HG03039 (cell line): ENCODE measurements around the gene OSBPL5.

Source experiments
- ATAC-seq: cut with Tn5 transposase; IDR thresholded peaks from one replicate; pipeline ENCODE4 v1.9.1; 2021; ENCODE audit warnings: mild to moderate bottlenecking, moderate library complexity; ENCODE audit not compliant: unreplicated experiment

The OSBPL5 gene

DNA sequence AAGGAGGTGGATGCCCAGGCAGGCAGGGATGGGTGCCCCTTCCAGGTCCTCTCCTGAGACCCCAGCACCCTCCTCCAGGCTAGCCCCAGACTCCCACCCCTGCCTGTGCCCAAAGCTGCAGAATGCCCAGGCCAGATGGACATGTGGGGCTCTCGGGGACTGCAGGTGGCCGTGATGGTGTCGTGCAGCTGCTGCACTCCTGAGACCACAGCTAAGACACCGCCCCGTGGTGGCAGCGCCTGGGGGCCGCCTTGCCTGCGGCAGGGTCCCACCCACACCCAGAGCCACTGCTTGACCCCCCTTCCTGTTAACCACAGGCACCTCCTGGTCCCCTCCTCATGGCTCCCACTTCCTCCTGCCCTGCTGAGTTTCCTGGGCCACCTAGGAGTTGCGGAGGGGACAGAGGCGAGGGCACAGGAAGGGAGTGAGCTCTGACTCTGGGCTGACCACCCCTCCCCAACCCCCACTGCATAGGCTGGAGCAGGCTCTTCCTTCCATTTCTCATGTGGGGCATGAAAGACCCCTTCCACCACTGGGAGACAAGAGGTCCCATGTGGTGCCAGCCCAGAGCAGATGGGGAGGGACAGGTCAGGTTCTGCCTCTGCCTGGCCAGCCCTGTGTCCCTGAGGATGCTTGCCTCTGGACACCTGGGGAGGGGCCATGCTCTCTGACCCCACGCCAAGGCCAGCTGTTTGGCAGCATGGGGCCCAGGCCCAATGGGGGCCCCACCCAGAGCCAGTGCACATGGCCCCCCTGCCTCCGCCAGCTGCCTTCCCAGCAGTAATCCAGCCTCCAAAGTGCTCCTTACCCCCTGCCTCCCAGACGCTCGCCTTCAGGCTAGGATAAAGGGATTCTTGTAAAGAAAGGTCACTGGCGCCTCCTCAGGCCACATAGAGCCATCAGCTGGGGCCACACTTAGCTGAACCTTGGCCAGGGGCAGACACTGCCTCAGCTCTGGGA lies 29.3 kb downstream of the OSBPL5 start:
- no peak for ATAC-seq

DNA sequence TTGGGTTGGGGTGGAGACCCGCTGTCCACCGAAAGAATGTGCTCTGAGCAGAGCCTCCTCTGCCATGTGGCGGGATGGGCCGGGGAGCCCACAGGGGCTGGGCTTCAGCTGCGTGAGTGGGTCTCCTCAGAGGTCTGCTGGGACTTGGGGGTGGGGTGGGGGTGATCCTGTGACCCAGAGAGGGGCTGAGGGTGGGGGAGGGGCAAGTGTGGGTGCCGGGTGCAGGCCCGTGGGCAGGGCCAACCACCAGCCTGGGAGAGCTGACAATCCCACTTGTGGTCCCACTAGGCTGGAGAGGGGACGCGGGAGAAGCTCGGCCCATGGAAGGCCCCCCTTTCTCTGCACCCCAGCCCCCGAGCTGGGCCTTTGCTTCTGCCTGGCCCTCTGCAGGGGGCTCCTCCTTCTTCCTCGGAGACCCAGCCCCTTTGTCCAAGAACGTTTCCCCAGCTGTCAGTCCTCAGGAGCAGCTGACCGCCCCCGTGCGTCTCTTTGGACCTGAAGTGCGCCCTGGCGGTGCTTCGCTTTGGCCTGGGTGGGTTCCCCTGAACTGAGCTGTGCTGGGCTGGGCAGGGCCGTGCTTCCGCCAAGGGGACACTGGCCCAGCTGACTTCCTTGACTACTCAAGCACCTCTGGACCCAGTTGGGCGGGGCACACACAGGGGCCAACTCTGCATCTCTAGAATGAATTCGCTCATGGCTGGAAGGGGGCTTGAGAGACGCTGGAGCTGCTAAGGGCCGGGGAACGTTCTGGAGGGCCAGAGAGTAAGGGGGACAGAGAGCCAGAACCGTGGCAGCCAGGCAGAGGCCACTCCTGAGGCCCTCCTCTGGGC lies 30.2 kb downstream of the OSBPL5 start:
- no peak for ATAC-seq

DNA sequence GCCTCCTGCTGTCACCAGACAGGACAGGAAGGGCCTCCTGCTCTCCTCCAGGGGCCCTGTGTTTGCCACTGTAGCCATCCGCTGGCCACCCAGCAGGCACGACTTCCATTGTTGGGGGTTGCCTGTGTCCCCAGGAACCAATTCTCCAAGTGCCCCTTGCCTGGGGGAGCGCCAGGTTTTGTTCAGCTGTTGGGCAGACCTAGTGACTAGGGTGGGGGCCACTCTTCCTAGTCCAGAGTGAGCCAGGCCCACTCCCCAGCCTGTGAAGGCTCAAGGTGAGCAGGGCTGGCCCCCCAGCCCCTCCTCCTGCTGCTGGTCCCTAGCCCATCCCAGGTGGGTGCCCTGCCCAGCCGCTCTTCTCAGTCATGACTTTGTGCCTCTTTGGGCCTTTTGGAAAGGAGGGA lies 30.9 kb downstream of the OSBPL5 start:
- no peak for ATAC-seq

DNA sequence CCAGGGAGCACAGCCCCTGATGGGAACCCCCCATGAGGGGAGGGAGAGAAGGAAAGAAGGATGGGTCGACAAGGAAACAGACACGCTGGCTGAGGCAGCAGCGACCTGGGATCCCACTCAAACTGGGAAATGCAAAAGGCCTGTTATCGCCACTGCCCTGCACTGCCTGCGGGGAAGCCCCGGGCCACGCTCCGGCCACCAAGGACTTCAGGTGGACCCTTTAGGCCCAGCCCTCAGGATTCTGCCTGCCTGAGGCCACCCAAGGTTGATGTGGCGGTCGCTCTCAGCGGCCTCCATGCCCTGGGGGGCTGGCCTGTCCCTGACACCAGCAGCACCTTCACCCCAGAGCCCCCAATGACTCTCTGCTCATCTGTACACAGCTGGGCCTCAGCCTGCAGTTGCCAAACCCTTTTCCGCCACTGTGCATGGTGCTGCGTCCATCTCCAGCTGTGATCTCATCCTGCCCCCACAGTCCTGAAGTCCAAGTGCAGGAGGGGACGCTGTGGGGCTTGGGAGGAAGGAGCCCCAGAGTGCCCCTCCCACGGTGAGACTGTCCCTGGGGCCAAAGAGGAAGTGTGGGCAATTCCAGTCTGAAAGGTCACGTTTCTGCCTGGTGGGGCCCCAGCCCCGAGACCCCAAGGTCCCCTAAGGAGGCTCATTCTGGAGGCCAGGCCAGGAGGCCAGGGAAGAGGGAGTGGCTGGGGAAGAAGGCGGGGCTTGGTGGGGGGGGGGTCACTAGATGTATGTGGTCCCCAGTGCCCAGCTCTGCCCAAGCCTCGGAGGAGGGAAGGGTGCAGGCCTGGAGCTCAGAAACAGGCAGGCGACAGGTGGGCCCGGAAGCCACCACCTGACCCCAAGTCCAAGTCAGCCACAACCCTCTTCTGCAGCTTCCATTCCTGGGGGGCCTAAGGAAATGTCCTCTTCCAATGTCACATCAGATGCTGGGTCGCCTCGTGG lies 31.6 kb downstream of the OSBPL5 start:
- no peak for ATAC-seq

DNA sequence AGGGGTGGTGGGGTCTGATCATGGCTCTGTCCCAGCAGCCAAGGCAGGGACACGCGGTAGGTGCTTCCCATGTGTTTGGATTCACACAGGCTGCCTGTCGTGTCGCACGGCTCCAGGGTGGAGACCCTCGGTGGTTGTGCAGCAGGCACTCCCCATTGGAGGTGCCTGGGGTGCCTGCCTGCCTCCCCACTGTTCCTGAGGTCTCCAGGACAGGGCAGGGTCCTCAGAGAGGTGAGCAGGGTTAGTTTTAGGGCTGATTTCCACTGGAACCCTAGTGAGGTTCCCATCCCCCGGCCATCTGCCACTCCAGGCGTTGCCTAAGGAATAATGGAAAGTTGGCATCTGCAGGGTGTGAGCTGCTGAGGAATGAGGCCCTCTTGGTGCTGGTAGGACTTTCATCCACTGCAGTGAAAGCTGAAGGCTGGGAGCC lies 32.3 kb downstream of the OSBPL5 start:
- ATAC-seq: no peak

DNA sequence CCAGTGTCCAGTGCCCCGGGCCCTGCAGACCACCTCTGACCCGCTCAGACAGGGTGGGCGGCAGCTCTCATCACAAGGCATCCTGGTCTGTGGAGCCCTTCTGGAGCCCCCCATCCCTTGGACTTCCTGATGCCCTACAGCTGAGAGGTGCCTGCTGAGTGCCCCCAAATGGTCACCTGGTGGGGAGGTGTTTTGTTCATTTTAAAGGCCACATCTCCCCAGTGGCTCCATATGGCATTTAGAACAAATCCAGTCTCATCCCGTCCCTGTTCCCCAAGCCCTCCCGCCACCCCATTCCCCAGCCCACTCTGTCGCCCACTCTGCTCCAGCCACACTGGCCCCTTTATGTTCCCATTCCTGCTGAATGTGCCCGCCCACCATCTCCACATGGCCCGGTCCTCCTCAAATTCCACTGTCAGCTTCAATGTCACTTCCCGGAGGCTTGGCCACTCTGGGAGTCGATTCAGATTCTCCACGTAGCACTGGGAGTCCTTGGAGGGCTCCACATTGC lies 32.8 kb downstream of the OSBPL5 start:
- ATAC-seq: no peak

DNA sequence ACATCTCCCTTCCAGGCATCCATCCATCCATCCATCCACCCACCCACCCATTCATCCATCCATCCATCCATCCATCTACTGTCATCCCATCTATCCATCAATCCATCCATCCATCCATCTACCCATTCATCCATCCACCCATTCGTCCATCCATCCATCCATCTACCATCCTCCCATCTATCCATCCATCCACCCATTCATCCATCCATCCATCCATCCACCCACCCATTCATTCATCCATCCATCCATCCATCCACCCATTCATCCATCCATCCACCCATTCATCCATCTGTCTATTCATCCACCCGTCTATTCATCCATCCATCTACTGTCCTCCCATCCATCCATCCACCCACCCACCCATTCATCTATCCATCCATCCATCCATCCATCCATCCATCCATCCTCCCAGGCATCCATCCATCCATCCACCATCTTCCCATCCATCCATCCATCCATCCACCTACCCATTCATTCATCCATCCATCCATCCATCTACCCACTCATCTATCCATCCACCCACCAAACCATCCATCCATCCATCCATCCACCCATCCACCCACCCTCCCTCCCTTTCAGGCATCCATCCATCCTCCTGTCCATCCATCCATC lies 33.7 kb downstream of the OSBPL5 start:
- ATAC-seq: no peak

DNA sequence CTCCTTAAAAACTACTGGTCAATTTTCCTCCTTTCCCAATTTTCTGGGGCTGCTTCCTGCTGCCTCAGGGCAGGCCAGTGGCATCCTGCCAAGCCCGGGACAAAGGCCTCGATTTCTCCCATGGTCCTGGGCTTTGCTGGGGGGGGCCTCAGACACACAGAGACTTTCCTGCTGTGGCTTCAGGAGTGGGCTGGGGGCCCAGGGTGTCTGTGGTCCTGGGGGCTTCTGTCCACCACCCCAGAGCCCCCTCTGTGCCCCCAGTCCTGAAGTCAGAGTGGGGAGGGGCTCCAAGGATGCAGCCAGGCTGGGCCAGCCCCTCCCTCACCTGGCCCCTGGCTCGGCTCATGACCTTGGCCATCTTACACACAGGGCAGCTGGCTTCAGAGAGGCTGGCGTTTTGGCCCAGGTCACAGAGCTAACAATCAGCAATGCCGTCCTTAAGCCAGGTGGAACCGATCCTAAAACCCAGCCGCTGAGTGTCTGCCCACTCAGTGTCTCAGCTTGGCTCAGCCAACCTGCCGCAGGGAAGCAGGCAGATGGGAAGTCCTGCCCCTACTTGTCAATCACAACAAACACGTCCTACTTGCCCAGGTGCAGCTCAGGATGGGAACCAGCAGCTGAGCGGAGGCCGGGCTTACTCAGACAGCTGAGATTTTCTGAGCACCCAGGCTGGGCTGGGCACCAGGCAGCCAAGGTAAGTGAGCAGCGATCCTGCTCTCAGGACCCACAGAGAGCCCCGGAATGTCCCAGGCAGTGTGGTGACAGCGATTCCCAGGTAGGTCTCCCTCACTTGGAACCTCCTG lies 34.6 kb downstream of the OSBPL5 start:
- no peak for ATAC-seq

DNA sequence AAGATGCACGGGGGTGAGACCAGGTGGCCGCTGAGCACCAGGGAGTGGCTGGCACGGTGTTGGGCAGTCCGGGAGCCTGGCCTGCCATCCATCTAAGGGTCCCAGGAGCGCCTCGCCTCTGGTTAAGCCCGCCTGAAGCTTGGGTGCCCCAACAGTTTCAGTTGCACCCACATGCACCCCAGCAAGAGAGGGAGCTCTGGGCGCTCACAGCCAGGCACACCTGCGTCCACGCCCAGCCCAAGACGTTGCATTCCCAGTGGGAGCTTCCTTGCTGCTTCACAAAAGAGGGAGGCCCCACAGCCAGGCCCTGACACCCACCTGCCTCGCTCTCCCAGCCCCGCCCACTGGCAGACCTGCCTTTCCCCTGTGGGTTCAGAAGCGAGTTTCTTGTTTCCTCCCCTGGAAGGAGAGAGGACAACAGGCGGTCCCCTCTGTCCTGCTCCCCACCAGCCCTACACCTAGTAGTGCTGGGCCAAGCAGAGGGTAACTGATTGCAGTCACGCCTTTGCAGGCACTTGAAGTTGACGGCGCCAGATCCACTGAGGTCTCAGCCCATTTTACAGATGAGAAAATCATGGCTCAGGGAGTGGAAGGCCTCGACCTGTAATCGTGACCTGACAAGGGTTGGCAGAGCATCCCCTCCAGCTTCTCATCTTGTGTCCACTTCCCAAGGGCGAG lies 35.4 kb downstream of the OSBPL5 start:
- ATAC-seq: no peak

DNA sequence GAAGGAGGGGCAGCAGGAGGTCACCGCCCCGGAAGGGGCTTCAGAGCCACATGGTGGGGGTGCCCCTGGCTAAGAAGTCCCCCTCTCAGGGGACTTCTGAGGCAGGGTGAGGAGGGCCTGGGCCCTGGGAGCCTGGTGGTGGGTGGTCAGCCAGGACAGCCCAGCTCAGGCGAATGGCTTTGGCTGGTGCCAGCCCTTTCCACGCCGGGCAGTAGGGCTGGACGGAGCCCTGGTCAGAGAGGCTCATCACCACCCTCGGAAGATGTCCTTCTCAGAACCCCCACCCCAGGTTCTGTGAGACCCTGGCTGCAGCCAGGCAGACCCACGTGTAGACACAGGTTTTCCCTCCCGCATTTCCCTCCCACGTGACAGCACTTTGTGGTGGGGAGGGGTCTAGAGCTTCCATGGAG lies 35.9 kb downstream of the OSBPL5 start:
- ATAC-seq: no peak

DNA sequence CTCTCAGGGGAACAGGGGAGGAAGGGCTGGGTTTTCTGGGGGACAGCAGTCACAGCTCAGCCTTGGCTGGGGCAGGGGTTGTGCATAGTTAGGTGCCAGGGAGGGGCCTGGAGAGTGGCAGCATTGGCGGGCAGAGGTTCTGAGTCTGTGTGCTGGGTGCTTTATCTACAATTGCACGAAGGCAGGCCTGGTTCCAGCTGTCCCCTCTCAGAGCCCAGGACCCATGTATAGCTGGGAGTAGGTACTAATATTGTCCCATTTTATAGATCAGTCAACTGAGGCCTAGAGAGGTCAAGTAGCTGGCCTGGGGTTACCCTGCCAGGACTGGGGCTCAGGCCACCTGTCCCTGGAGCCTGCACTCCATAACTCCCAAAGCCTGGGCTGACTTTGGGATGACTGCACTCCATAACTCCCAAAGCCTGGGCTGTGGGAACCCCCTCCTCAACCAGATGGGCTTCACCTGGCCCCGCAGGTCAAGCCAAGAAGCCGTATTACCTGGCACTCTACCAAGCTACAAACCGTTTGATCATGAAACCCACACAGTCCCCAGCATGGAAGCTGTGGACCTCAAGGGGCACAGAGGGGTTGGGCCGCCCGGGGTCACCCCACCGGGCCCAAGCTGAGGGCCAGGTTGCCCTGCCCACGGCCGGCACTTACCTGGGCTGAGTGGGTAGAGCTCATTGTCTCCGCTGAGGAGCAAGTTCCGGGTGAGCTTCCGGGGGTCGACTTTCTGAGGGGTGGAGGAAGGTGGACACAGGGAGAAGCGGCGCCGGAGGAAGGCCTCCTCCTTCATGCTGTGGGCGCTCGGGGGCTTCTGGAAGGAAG lies 36.5 kb downstream of the OSBPL5 start:
- no peak for ATAC-seq

DNA sequence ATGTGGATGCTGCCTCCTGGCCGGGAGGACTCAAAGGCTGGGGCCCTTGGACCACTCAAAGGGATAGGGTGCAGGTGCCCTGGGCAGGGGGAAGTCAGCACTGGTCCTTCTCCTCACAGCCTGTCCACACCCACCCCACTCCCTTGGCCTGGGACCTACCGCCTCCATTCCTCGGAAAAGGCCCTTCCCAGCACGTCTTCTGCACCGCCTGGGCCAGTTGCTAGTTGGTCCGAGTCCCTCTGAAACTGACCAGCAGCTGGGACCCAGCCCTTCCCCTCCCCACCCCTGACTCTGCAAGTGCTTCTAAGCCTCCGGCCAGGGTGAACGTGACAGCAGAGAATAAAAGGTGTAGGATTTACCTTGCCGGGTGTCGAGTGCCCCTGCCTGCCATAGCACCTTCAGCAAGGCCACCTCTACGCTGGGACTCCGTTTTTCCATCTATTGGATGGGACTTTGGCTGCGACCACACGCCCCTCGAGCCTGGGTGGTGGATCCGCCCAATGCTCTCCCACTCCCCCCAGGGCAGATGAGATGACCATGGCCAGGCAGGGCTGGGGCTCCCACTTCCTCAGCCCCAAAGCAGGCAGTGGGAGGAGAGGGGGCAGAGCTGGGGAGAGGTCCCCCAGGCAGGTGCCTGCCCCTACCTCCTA lies 37.3 kb downstream of the OSBPL5 start:
- no peak for ATAC-seq

DNA sequence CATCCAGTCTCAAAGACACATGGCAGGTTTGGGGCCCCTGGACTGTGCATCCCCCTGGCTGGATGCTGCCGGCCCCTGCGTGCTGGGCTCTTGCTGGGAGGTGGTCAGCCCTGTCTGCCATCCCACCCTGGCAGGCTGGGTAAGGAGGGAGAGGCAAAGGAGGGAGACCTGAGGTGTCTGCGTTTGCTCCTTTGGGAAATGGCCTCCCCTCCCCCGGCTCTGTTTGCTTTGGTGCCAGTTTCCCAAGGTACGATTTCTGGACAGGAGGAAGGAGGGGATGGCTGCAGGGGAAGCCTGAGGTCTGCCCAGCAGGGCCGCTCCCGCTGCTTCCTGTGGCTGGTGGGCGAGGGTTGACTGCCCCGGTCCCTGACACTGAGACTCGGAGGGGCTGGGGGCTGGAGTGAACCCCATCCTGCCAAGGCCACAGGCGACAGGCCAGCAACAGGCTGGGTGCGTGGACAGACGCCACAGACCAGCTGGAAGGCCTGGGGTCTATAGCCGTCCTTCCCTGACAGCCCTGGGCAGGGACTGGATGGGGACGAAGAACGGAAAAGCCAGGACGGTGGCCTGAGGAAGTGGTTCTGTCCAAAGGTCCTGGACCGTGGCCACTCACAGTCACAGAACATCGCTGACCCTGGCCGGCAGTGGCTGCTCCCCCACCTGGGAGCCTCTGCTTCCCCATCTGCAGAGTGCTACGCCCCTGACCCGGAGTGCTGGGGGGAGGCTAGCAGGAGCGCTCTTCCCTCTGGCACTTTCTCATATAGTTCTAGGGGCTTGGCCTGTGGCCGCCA lies 38.0 kb downstream of the OSBPL5 start:
- no peak for ATAC-seq

DNA sequence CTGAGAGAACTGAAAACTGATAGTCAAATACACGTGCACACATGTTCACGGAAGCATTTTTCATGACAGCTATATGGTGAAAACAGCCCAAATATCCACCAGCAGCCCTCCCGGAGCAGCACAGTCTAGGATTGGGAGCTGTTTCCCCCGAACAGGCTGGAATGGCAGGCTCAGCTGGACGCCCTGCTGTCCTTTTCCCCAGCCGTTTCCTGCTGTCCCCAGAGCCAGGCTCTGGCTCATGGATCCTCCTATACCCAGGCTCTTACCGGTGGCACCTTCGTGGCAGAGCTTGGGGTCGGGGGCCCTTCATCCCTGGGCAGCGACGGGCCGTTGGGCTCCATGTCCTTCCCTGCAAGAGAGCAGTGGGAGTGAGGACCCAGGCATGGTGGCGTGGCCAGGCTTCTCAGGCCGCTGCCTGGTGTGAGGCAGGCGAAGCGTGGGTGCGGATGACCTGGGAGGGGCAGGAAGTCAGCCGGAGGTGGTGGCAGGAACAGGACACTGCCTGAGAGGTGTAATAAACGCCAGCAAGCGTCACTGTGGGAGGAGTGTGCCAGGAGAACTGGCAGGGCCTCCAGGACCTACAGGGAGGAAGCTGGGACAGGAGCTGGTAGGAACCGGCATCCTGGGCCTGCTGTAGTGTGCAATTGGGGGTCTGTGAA lies 38.8 kb downstream of the OSBPL5 start:
- ATAC-seq: no peak

DNA sequence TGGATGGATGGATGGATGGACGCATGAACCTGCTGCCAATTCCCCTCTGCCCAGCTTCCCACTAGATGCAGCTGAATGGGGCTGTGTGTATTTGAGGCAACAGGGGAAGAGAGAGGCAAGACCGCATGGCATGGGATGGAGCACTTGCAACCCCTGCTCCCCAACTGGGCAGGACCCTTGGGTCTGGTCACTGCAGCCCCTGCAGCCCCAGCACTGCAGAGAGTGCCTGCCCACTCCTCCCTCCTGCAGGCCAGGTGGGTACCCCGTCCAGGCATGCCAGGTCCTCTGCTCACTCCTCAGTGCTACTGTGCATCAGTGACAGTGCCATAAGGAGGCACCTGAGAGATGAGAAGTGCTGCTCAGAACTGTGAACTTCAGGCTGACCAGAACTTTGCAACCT lies 40.3 kb downstream of the OSBPL5 start:
- ATAC-seq: no peak
